ENCODE results near the gene MOB1B. TPM values are rescaled to one million over a fixed set of nuclear protein-coding genes. Genes with fewer than 3 reads are reported as not detected.

Gene MOB1B
- total RNA-seq, result 17.1 and 21.6 TPM in 2 replicates

DNA sequence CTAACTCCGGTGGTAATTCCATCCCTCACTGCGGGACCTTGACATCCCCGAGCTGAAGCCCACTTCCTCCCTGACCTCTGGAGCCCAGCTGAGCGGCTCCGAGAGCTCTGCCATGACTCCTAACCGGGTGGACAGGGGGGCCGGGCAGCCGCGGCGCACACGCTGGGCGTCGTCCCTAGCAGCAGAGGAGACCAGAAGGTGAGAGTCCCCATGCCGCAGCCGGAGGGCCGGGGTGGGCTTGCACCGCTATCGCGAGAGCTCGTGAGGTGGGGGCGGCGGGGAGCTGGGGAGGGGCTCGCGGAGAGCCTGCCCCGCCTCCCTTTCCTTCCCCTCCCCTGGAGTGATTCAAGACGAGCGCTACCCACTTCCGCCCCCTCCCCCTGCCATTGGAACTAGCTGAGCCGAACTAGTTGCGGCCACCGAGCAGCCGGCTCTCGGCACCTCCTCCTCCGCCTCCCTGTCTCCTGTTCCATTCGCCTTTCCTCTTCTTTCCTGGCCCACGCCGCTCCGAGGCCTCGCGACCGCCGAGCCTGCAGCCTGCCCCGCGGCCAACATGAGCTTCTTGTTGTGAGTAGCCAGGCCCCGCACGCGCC lies at the start of gene MOB1B:
Gene MOB1B (plus strand): TSS at position 386 of the 593 bp plus-strand sequence. CDS start 168 bp downstream, at position 554.

DNA sequence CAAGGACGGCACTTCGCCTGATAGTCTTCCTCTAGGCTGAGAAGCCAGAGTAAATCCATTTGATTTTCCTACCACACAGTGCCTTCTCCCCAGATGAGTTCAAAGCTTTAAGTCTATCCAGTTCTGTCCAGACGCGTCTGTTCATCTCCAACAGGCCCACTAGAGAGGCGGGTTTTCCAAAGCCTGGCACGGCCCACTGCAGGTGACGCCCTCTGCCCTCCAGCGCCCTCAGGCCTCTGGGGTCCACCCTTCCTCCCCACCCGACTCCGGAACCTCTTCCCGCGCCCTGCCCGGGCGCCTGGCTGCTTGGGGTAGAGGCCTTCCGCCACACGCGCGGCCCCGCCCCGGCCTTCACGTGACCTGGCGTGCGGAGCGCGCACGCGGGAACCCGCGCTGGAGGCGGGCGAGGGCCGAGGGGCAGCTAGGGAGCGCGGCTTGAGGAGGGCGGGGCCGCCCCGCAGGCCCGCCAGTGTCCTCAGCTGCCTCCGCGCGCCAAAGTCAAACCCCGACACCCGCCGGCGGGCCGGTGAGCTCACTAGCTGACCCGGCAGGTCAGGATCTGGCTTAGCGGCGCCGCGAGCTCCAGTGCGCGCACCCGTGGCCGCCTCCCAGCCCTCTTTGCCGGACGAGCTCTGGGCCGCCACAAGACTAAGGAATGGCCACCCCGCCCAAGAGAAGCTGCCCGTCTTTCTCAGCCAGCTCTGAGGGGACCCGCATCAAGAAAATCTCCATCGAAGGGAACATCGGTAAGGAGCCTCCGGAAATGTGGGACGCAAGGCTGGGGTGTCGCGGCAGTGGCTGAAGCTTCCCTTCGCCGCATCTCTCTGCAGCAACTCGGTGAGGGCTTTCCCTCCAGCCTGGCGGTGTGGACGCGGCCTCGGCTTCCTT lies 91.3 kb downstream of the MOB1B start, which contains the start of gene DCK:
Gene DCK (plus strand): TSS at position 469 of the 888 bp plus-strand sequence. CDS start 187 bp downstream, at position 656.

Other genes starting within 250 kb of the MOB1B start
- gene JCHAIN, start 235.9 kb upstream of the MOB1B start, total RNA-seq, result 0.10 and 0.13 TPM in 2 replicates
- 15.6 and 16.5 TPM in 2 replicates for gene UTP3, start 213.8 kb upstream of the MOB1B start, total RNA-seq
- 54.0 and 55.2 TPM in 2 replicates for gene RUFY3, start 180.4 kb upstream of the MOB1B start, total RNA-seq
- gene GRSF1, start 62.5 kb upstream of the MOB1B start, total RNA-seq, result 71.3 and 74.0 TPM in 2 replicates
- 12.7 and 17.2 TPM in 2 replicates for gene DCK, start 91.3 kb downstream of the MOB1B start, total RNA-seq